GM18907 (cell line): Measurements from ENCODE around the gene FADS3.
A peak's percentile ranks its signal among the peaks of the same experiment; 100 is the strongest.
"Not testable (repeated sequence)": the region's sequence is repeated elsewhere in the genome, so short reads cannot be mapped to it uniquely, and the experiment has no call there.

Experiments used
- ATAC-seq: cut with Tn5 transposase; IDR thresholded peaks from one replicate; pipeline ENCODE4 v1.9.1; 2021; ENCODE audit warnings: mild to moderate bottlenecking, moderate library complexity; ENCODE audit not compliant: unreplicated experiment

The FADS3 gene

GRCh38 chr11:61899146-61899841 lies 7.9 kb upstream of the FADS3 start:
- peak; percentile 71 for ATAC-seq

GRCh38 chr11:61898247-61898582 lies 6.9 kb upstream of the FADS3 start:
- ATAC-seq, result no peak

GRCh38 chr11:61897387-61898246 lies 6.3 kb upstream of the FADS3 start:
- ATAC-seq, result no peak

- ATAC-seq, result no peak
Observed at GRCh38 chr11:61896665-61897386, 5.5 kb upstream of the FADS3 start.

GRCh38 chr11:61895718-61896059 lies 4.3 kb upstream of the FADS3 start:
- no peak for ATAC-seq

GRCh38 chr11:61895046-61895717 lies 3.8 kb upstream of the FADS3 start:
- ATAC-seq, result no peak

GRCh38 chr11:61893981-61894380 lies 2.6 kb upstream of the FADS3 start:
- ATAC-seq, result no peak

- peak; percentile 32 for ATAC-seq
Observed at GRCh38 chr11:61892085-61892370, 683 bp upstream of the FADS3 start.

GRCh38 chr11:61890529-61891330 lies 615 bp downstream of the FADS3 start:
- peak; percentile 23 for ATAC-seq

- ATAC-seq, result no peak
Observed at GRCh38 chr11:61889831-61890230, 1.5 kb downstream of the FADS3 start.

- ATAC-seq, result no peak
Observed at GRCh38 chr11:61888590-61888989, 2.8 kb downstream of the FADS3 start.

GRCh38 chr11:61887839-61888494 lies 3.4 kb downstream of the FADS3 start:
- ATAC-seq, result no peak

- ATAC-seq, result no peak
Observed at GRCh38 chr11:61886643-61887042, 4.7 kb downstream of the FADS3 start.

- ATAC-seq, result no peak
Observed at GRCh38 chr11:61885784-61886580, 5.4 kb downstream of the FADS3 start.

- ATAC-seq, result no peak
Observed at GRCh38 chr11:61885166-61885778, 6.1 kb downstream of the FADS3 start.

GRCh38 chr11:61883947-61884346 lies 7.4 kb downstream of the FADS3 start:
- no peak for ATAC-seq

GRCh38 chr11:61883327-61883726 lies 8.0 kb downstream of the FADS3 start:
- ATAC-seq, result no peak

GRCh38 chr11:61882879-61883278 lies 8.5 kb downstream of the FADS3 start:
- no peak for ATAC-seq

- not testable (repeated sequence) for ATAC-seq
Observed at GRCh38 chr11:61882267-61882666, 9.1 kb downstream of the FADS3 start.
